Measurements from ENCODE around the gene PDZD2. TPM values are rescaled to one million over a fixed set of nuclear protein-coding genes. Genes with fewer than 3 reads are reported as not detected.

Gene PDZD2
- total RNA-seq, 1 donor from 2014 or later: 0.65 TPM

- no peak for TF ChIP-seq CTCF (conservative IDR thresholded peaks at IDR 0.05)
- Mint-ChIP-seq H3K36me3 (ENCODE audit: low read depth) (peaks cover 10% of the 10 kb centered on the region), H3K4me3 (peak overlapping the region; percentile 17), H3K4me1 (peaks cover 29% of the 10 kb centered on the region), H3K9me3 (peaks cover 2% of the 10 kb centered on the region), H3K27me3 (ENCODE audit: low read depth) (no peaks in the 10 kb centered on the region), H3K27ac (ENCODE audit: unreplicated experiment) (peak overlapping the region; percentile 83)
- no peak for DNase-seq (ENCODE audit: low read depth, low spot score)
These were observed 403.6 kb downstream of the PDZD2 start for GRCh38 chr5:32042551-32042961.

GRCh38 chr5:32043105-32043504, 404.2 kb downstream of the PDZD2 start:
- Mint-ChIP-seq H3K4me1 (peaks cover 29% of the 10 kb centered on the region), H3K9me3 (peaks cover 2% of the 10 kb centered on the region), H3K36me3 (ENCODE audit: low read depth) (peaks cover 10% of the 10 kb centered on the region), H3K27ac (ENCODE audit: unreplicated experiment) (no peak overlapping the region), H3K4me3 (peak overlapping the region; percentile 17), H3K27me3 (ENCODE audit: low read depth) (no peaks in the 10 kb centered on the region)
- peak; percentile 7 for DNase-seq (ENCODE audit: low read depth, low spot score)
- TF ChIP-seq CTCF (conservative IDR thresholded peaks at IDR 0.05): no peak

- peaks cover 2% of the 10 kb centered on the region for H3K9me3 Mint-ChIP-seq
- no peak for TF ChIP-seq CTCF (conservative IDR thresholded peaks at IDR 0.05)
- H3K27ac Mint-ChIP-seq (ENCODE audit: unreplicated experiment): no peak overlapping the region
- H3K36me3 Mint-ChIP-seq (ENCODE audit: low read depth): peaks cover 6% of the 10 kb centered on the region
- no peaks in the 10 kb centered on the region for H3K27me3 Mint-ChIP-seq (ENCODE audit: low read depth)
- no peak for DNase-seq (ENCODE audit: low read depth, low spot score)
- no peak overlapping the region for H3K4me3 Mint-ChIP-seq
- peaks cover 29% of the 10 kb centered on the region for H3K4me1 Mint-ChIP-seq
These were observed 405.5 kb downstream of the PDZD2 start for GRCh38 chr5:32044434-32044833.

- no peak overlapping the region for H3K27ac Mint-ChIP-seq (ENCODE audit: unreplicated experiment)
These were observed 406.0 kb downstream of the PDZD2 start for GRCh38 chr5:32044939-32045338.

GRCh38 chr5:32047056-32047455, 408.1 kb downstream of the PDZD2 start:
- no peak for TF ChIP-seq CTCF (conservative IDR thresholded peaks at IDR 0.05)
- Mint-ChIP-seq H3K27me3 (ENCODE audit: low read depth) (no peaks in the 10 kb centered on the region), H3K36me3 (ENCODE audit: low read depth) (peaks cover 3% of the 10 kb centered on the region), H3K4me1 (peaks cover 29% of the 10 kb centered on the region), H3K27ac (ENCODE audit: unreplicated experiment) (no peak overlapping the region), H3K9me3 (peaks cover 4% of the 10 kb centered on the region), H3K4me3 (no peak overlapping the region)
- DNase-seq (ENCODE audit: low read depth, low spot score): no peak

More at GRCh38 chr5:32044939-32045338, 406.0 kb downstream of the PDZD2 start:
- Mint-ChIP-seq H3K4me1 (peaks cover 29% of the 10 kb centered on the region), H3K4me3 (no peak overlapping the region), H3K36me3 (ENCODE audit: low read depth) (peaks cover 6% of the 10 kb centered on the region), H3K27me3 (ENCODE audit: low read depth) (no peaks in the 10 kb centered on the region), H3K9me3 (peaks cover 2% of the 10 kb centered on the region)
- no peak for DNase-seq (ENCODE audit: low read depth, low spot score)
- TF ChIP-seq CTCF (conservative IDR thresholded peaks at IDR 0.05): no peak

GRCh38 chr5:32051796-32052195, 412.9 kb downstream of the PDZD2 start:
- no peak overlapping the region for H3K4me3 Mint-ChIP-seq

More at GRCh38 chr5:32051796-32052195, 412.9 kb downstream of the PDZD2 start:
- DNase-seq (ENCODE audit: low read depth, low spot score): no peak
- H3K27me3 Mint-ChIP-seq (ENCODE audit: low read depth): no peaks in the 10 kb centered on the region
- TF ChIP-seq CTCF (conservative IDR thresholded peaks at IDR 0.05): no peak
- H3K4me1 Mint-ChIP-seq: peaks cover 5% of the 10 kb centered on the region
- no peaks in the 10 kb centered on the region for H3K36me3 Mint-ChIP-seq (ENCODE audit: low read depth)
- peaks cover 2% of the 10 kb centered on the region for H3K9me3 Mint-ChIP-seq
- H3K27ac Mint-ChIP-seq (ENCODE audit: unreplicated experiment): no peak overlapping the region
